GM21423 (cell line): ENCODE results near the gene WDR26.
"Not testable (repeated sequence)": the region's sequence is repeated elsewhere in the genome, so short reads cannot be mapped to it uniquely, and the experiment has no call there.

Experiments
- ATAC-seq: cut with Tn5 transposase; IDR thresholded peaks from one replicate; pipeline ENCODE4 v1.9.1; 2021; ENCODE audit warnings: mild to moderate bottlenecking, moderate library complexity; ENCODE audit not compliant: unreplicated experiment

The WDR26 gene

DNA sequence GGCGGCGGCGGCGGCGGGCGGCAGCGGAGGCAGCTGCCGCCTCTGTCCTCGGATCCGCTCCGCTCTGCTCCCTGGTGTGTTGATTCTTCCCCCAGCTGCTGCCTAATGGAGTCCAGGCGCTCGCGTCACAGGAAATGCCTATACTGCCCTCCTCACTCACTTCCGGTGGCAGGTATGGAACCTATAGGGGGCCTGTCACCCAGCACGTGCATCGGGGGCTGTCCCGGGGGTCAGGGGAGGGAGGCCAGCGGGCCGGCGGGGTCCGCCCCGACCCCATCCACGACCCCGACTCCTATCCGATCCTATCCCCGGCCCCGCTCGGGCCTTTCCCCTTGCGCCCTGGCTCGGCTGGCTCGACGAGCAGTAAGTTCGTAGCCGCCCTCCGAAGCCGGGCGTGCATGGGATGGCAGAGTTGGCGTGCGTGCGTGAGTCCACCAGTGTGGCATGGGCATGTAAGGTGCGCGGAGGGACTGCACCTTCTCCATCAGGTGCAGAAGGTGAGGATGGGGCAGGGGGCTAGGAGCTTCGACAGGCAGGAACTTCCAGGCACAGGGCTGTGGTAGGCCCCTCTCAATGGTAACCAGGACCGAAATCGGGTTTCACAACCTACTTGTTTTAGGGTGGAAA, at the start of gene WDR26:
TSS of gene WDR26 (minus strand) at position 107 of the 627 bp plus-strand sequence.
- ATAC-seq: peak; percentile 86

DNA sequence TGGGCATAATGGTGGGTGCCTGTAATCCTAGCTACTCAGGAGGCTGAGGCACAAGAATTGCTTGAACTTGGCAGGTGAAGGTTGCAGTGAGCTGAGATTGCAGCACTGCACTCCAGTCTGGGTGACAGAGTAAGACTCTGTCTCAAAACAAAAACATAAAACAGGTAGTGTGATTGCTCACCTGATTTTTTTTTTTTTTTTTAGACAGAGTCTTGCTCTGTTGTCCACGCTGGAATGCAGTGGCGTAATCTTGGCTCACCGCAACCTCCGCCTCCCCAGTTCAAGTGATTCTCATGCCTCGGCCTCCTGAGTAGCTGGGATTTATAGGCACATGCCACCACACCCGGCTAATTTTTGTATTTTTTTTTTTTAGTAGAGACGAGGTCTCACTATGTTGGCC, 48.6 kb upstream of the WDR26 start:
- ATAC-seq: not testable (repeated sequence)

DNA sequence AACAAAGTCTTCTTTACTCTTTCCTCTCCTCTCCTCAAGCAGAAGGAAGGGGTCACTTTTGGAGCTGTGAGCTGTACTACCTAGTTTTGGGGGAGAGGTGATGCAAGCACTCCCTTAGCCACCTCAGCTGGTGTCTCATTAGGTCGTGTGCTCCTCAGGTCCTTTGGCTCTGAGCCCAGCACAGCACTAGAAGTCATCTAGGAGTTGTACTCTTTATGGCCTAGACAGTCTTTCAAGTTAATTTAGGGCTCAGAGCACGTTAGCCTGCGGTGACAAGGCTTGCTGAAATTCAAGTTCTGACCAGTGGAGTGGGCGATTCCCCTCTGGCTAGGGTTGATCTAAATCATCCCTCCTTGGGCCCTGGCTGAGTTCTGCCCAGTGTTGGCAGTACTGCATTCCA, 48.0 kb upstream of the WDR26 start:
- no peak for ATAC-seq

DNA sequence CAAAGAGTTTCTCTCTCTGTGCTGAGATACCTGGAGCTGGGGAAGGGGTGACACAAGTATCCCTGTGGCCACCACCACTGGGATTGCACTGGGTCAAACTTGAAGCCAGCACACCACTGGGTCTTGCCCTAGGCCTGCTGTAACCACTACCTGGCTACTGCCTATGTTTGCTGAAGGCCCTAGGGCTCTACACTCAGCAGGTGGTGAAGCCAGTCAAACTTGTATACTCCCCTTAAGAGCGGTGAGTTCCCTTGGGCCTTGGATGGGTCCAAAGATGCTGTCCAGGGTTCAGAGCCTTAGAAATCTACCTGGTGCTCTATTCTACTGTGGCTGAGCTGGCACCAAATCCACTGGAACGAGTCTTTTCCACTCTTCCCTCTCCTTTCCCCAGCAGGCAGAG, 47.0 kb upstream of the WDR26 start:
- ATAC-seq: no peak

DNA sequence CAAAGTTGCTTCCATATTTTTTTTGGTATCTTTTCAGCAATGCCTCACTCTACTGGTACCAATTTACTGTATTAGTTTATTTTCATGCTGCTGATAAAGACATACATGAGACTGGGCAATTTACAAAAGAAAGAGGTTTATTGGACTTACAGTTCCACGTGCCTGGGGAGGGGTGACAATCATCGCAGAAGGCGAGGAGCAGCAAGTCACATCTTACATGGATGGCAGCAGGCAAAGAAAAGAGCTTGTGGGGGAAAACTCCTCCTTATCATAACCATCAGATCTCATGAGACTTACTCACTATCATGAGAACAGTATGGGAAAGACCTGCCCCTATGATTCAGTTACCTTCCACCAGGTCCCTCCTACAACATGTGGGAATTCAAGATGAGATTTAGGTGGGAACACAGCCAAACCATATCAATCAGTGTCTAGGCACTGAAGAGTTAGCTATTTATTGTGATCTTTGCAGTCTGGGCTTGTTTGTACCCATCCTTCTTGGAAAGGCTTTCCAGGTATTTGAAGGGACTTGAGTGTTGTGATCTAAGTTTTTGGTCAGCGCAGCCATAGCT, 46.4 kb upstream of the WDR26 start:
- not testable (repeated sequence) for ATAC-seq

DNA sequence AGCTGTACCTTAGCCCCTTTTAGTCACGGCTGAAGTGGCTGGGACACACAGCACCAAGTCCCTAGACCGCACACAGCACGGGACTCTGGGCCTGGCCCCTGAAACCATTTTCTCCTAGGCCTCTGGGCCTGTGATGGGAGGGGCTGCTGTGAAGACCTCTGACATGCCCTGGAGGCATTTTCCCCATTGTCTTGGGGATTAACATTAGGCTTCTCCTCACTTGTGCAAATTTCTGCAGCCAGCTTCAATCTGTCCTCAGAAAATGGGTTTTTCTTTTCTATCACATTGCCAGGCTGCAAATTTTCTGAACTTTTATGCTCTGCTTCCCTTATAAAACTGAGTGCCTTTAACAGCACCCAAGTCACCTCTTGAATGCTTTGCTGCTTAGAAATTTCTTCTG, 45.6 kb upstream of the WDR26 start:
- ATAC-seq: not testable (repeated sequence)

DNA sequence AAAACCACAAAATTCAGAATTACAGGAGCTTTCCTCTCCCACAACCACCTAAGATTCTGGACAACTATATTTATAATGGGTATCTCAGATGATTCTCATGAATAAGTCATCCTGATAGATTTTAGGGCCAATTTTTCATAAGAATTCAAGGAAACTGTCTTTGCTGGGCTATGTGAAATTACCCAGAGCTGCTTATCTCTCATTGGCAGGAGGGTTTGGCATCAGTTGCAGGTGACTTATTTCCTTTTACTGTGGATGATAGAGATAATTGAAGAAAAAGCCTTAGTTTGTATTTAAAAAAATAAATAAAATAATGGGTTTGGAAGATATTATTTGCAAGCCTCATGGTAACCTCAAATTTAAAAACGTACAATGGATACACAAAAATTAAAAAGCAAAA, 38.2 kb upstream of the WDR26 start:
- ATAC-seq: no peak

DNA sequence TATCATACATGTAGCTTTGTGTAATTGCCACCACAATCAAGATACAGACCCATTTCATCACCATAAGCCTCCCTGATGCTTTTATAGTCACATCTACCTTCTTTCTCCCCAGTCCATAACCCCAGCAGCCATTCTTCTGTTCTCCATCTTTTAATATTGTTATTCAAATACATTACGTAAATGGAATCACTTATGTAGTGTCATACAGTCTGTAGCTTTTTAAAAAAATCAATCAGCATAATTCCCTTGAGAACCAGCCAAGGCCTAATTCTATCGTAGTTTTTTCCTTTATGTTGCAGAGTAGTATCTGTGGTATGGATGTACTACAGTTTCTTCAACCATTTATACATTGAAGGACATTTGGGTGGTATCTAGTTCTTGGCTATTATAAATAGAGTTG, 31.6 kb upstream of the WDR26 start:
- no peak for ATAC-seq

DNA sequence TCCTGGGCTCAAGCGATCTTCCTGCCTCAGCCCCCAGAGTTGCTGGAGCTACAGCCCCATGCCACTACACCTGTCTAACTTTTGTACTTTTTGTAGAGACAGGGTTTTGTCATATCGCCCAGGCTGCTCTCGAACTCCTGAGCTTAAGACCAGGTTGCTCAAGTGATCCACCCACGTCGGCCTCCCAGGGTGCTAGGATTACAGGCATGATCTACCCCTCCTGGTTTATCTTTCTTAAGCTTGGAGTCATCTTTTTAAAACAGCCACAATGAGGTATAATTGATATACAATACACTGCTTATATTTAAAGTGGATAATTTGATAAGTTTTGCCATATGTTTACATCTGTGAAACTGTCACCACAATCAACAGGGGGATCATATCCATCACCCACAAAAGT, 25.4 kb upstream of the WDR26 start:
- no peak for ATAC-seq

DNA sequence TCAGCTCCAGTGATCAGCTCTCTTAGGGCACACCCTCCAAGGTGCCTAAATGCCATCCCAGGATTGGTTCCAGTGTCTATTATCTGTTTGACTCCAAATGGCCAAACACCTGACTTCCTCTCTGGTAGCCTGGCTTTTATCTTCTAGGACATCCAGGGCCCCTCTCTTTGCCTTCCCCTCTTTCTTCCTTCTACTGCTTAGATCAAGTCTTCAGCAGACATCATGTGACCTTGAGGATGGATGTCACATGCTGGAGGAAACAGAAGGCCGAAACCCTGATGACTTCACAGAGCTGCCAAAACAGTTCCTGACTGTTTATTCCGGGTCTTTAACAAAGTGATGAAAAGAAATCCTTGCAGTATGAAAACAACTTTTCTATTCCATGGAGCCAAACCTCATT, 24.4 kb upstream of the WDR26 start:
- no peak for ATAC-seq

DNA sequence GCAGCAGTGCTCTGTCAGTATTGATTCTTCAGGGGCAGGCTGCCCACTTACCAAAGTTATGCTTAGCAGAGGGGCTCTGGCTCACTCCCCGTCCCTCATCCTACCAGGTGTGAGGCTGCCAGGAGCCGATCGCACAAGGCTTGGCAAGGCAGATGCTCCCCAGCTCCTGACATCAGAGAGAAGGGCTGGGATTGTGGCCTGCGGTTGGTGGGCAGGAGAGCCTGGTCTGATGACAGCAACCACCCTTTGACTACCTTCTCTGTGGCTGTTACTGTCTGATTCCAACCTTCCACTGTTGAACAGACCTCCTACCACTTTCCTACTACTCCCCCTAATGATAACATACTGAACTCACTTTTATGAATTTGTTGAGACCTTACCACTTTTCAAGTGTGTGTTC, 23.7 kb upstream of the WDR26 start:
- ATAC-seq: no peak

DNA sequence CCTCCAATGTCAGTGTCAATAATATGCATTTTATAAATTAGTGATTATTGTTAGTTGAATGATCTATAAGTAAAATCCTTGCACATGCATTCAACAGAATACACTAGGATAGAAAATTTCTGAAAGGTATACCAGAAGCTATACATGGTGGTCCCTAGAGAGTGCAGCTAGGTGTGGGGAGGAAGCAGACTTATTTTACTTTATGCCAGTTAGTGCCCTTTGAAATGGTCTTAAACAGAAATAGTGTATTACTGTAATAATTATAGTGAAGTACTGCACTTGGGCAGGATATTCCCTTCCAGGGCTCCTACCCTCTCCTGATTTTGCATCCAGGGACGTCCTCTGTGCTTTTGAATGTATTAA, 23.2 kb upstream of the WDR26 start:
- ATAC-seq: no peak

DNA sequence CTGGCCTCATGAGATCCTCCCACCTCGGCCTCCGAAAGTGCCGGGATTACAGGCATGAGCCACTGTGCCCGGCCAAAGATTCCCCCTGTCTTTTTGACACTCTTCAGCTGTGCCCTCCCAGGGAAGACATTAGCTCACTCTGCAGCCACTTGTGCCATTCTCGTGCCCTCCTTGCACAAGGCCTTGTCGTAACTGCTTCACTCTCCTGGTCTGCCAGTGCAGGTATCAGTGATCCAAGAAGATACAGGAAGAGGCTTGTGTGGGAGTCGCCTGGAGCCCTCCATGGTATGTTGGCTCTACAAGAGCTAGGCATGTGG, 22.0 kb upstream of the WDR26 start:
- no peak for ATAC-seq

DNA sequence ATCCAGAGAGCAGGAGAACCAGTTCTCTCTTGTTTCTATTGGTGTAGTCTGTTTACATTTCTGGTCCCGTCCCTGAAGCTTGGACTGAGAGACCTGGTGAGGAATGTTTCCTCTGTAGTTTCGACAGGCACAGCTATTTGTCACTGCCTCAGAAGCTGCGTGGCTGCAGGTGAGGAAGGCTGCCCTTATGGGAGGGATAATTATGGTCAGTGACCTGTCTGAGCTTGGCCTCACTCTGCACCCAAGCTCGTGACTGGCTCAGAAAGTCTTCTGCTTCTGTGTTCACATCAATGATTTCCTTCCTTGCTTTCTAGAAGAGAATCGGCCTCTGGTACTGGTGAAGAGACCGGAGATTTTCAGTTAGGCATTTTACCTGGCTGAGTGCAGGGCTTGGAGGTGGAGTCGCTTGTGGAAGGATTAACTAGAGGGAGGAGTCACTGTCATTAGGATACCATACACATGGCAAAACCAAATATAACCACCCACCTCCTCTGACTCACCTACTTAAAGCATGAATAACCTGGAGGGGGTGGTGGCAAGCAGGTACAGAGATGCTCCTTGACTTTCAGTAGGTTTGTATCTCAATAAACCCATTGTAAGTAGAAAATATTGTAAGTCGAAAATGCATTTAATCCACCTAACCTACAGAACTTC, 19.9 kb upstream of the WDR26 start:
- ATAC-seq: no peak

DNA sequence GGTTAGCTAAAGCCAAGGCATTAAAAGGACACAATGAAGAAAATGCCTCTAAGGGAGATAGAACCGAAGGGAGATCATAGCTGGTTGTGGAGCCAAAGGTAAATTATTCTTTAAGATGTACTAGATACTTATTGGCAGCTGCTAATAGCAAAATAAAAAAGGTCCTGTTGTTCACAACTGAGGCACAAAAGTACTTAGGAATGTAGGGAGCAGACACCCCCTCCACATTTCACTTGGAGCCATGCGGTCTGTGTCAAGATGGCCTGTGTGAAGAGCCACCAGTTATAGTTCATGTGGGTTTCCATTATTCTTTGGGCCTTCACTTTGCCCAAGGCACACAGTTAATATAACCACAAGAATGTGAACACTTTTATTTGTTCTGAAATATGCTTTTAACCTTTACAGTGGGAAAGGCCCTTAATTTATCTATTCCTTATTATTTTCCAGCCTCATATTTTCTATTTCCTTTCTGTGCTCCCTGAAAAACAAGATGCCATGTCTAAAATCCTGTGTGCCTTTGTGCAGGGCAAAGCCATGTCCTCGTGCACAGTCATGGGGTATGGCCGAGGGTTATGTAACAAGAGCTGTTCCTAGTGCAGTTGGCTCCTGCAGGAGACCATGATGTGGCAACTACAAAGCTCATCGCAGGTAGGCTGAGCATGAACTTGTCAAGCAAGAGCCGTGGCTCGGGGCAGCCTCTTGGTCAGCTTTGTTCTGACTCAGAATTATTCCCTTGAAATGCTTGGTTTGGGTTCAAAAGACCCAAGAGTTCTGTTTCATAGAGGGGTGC, 16.2 kb upstream of the WDR26 start:
- no peak for ATAC-seq

DNA sequence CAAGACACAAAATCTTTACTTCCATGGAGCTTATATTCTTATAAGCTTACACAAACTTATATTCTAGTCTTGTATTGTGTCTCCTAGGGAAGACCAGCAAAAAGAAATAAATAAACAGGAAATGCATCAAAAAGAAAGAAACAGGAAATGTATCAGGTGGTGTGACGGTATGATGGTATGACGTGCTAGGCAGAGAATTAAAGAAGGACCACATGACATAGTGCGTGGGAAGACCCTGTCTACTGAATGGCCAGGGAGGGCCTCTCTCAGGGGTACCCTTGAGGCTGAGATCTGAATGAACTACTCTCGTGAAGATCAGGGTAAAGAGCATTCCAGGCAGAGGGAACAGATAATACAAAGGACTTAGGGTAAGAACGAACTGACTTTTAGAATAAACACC, 15.6 kb upstream of the WDR26 start:
- ATAC-seq: no peak

DNA sequence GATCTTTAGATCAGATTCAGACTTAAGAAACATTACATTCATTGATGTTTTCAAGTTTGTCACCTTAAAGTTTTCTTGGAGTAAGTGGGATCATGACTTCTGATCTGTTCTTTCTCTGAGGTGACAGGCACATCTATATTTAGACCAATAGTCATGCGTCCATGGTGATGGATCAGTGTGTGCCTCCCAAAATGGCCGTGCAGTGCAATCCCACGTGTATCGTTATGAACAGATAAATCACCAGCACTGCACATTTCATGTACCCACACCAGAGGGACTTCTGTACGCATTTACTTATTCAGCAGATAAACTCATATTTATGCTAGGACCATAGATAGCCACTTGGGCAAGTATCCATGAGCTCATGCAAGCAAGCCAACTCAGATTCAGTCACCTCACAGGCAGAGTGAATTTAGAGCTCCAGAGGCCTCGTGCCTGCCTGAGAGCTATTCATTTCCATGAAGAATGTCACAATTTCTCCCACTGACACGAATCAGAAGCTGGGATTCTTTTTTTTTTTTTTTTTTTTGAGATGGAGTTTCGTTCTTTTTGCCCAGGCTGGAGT, 13.9 kb upstream of the WDR26 start:
- ATAC-seq: no peak

DNA sequence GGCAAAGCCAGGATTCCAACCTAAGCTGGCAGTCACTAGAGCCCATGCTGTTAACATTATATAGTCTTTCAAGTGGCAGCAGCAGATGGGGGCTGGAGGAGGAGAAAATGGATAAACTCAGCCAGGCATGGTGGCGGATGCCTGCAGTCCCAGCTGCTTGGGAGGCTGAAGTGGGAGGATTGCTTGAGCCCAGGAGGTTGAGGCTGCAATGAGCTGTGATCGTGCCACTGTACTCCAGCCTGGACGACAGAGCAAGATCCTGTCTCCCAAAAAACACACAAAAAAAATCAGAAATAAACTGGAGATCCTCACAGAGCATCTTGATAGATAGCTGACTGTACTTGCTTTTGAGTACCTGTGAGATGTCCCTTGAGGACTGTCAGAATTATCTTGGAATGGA, 13.4 kb upstream of the WDR26 start:
- ATAC-seq: no peak

DNA sequence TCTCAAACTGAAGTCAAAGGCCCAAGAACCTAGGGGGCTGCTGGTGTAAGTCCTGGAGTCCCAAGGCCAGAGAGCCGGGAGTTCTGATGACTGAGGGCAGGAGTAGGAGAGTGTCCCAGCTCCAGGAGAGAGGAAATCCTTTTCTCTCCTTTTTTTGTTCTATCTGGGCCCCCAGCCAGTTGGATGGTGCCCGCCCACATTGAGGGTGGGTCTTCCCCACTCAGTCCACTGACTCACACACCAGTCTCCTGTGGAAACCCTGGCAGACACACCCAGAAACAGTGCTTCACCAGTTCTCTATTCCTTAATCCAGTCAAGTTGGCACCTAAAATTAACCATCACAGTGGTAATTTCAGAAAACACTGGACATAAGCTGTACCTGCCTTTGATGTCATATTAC, 12.7 kb upstream of the WDR26 start:
- ATAC-seq: no peak

DNA sequence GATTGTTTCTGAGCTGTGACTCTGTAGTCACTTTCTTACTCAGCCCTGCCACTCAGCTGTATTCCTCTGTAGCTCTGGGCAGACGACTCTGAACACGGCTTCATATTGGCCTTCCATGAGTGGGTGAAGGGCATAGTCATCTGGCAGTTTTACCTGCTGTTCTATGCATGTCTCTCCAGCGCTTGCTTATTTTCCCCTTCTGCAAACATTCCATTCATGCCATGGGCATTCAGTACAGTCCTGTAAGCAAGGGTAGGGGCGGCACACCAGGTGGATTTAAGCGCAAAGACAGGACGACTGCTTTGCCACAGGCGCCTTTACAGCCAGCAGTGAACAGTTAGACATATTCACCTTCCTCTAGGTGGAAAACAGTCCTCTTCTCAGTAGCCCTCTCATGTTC, 4.4 kb upstream of the WDR26 start:
- ATAC-seq: no peak

DNA sequence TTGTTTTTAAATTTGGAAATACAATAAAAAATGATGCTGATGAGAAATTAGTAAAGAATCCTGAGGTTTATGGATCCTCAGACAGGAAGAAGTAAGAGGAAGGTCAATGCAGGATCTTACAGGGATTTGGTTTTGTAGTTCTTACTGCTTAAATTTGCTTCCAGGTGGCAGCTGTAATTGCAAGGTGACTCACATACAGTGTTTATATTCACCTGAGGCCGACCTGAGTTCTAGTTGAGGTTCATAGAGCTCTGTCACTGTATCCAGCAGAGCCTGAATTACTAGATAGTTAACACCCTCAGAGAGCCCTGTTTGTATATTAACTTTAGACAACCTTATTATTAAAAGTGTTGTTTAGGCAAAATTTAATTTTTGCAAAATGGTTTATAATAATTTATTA, 1.4 kb upstream of the WDR26 start:
- no peak for ATAC-seq

DNA sequence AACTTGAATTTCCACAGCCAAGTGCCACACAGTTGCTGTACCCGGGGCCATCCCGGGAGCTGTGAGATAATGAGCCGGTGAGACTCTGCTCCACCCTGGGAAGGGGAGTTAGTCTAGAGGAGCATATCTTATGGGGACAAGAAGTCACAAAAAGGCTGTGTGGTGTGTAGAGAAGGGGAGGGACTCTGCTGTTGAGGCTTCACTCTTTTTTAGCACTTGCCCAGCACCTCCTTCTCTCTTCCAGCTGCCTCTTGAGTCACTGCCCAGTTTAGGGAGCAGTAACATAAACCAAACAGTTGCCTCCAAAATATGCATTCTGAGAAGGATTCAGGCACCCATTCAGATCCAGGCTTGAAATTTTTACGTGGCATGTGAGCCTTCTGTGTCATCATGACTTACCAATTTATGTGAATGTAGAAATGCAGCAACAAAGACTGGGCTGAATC, 744 bp upstream of the WDR26 start:
- ATAC-seq: peak; percentile 9
